SU-DHL-6 (cell line): ENCODE data around the gene HEXD.

ENCODE experiments used
- H2AFZ ChIP-seq: fragments of 200-600 bp; sonication (generic); 2 replicates; pipeline ENCODE4 v1.6.1; 2014; ENCODE audit warnings: low read depth, mild to moderate bottlenecking, moderate library complexity, mixed read lengths, antibody characterized with exemption, low read length; ENCODE audit not compliant: severe bottlenecking
- H3F3A ChIP-seq: fragments of 200-600 bp; shearing (Covaris generic); 2 replicates; pipeline ENCODE4 v1.6.0; 2016; ENCODE audit warnings: antibody characterized with exemption, mild to moderate bottlenecking; ENCODE audit not compliant: insufficient read depth
- H3K27ac ChIP-seq: fragments of 200-600 bp; sonication (generic); 2 replicates; pipeline ENCODE4 v1.5.1; 2016; ENCODE audit warnings: low read depth, mild to moderate bottlenecking, low read length, moderate library complexity, mixed read lengths
- H3K27me3 ChIP-seq: fragments of 200-600 bp; sonication (generic), shearing (Covaris generic); 2 replicates; pipeline ENCODE4 v1.6.0; 2014; ENCODE audit warnings: mild to moderate bottlenecking, low read length
- H3K36me3 ChIP-seq: fragments of 200-600 bp; sonication (generic); 2 replicates; pipeline ENCODE4 v1.6.1; 2014; ENCODE audit warnings: mild to moderate bottlenecking, low read length, mixed read lengths
- H3K4me2 ChIP-seq: fragments of 300-600, 200-600 bp; shearing (Covaris generic), sonication (generic); 2 replicates; pipeline ENCODE4 v1.6.0; 2014; ENCODE audit warnings: low read length, low read depth, mild to moderate bottlenecking; ENCODE audit not compliant: poor library complexity, severe bottlenecking
- H3K4me3 ChIP-seq: fragments of 200-600 bp; sonication (generic); 2 replicates; pipeline ENCODE4 v1.5.1; 2014; ENCODE audit warnings: antibody characterized with exemption, low read length, mild to moderate bottlenecking, mixed read lengths; ENCODE audit not compliant: insufficient read depth, poor library complexity, severe bottlenecking
- H3K79me2 ChIP-seq: fragments of 200-600 bp; sonication (generic); 2 replicates; pipeline ENCODE4 v1.6.1; 2014; ENCODE audit warnings: mild to moderate bottlenecking, low read length, moderate library complexity; ENCODE audit not compliant: insufficient read depth
- H3K9ac ChIP-seq: fragments of 200-600 bp; sonication (generic); 2 replicates; pipeline ENCODE4 v1.7.0; 2014; ENCODE audit warnings: mild to moderate bottlenecking, low read length
- H3K9me2 ChIP-seq: fragments of 200-600 bp; sonication (generic); replicated peaks from 2 replicates; pipeline ENCODE4 v1.6.1; 2014; ENCODE audit warnings: low read length; ENCODE audit not compliant: insufficient read depth
- H3K9me3 ChIP-seq: fragments of 200-600 bp; sonication (generic); 2 replicates; pipeline ENCODE4 v1.6.1; 2014; ENCODE audit warnings: low read length, mixed read lengths; ENCODE audit not compliant: insufficient read depth
- H4K20me1 ChIP-seq: fragments of 200-600 bp; sonication (generic); 2 replicates; pipeline ENCODE4 v1.6.1; 2014; ENCODE audit warnings: low read depth, mild to moderate bottlenecking, antibody characterized with exemption, low read length, moderate library complexity, mixed read lengths
- EZH2phosphoT487 ChIP-seq: fragments of 200-600 bp; sonication (generic), shearing (Covaris generic); conservative IDR thresholded peaks from 2 replicates; pipeline ENCODE4 v1.6.1; 2018; ENCODE audit warnings: mild to moderate bottlenecking, antibody characterized with exemption, low read length, moderate library complexity, mixed read lengths
- TF ChIP-seq, protein P1 (sequence below): fragments of 200-600 bp; sonication (generic); IDR thresholded peaks from one replicate; pipeline ENCODE4 v1.5.1; 2017; ENCODE audit warnings: antibody characterized with exemption, mild to moderate bottlenecking, low read length, moderate library complexity; ENCODE audit not compliant: insufficient read depth, poor library complexity, severe bottlenecking

HEXD gene

DNA sequence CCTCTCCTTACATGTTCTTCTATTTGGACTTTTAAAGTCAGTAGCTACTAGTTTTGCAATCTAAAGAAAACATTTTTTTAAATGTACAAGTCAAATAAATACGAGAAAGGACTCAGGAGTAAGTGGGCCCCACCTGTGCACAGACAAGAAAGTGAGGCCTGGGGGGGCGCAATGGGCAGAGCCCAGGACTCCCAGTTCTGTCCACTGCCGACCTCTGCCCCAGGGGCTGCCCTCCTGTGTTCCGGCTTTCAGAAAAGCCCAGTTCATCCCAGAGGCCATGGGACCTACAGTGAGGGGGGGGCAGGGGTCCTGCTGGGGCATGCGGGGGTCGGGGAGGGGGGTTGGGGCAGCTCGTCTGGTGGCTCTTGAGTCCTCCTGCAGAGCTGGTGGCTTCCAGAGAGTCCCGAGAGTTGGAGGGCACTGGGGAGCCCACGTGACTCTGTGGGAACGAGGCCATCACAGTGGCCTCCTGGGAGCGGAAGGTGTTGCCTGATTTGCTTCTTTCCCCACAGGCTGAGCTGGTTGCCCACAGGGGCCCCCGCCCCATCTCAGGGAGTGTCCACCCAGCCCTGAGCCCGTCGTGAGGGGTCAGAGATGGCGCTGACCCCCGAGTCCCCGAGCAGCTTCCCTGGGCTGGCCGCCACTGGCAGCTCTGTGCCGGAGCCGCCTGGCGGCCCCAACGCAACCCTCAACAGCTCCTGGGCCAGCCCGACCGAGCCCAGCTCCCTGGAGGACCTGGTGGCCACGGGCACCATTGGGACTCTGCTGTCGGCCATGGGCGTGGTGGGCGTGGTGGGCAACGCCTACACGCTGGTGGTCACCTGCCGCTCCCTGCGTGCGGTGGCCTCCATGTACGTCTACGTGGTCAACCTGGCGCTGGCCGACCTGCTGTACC is 44.2 kb upstream of the HEXD start:
- no peaks in the 10 kb centered on the region for H3F3A ChIP-seq
- H3K79me2 ChIP-seq = no peaks in the 10 kb centered on the region
- no peak overlapping the region for H3K9ac ChIP-seq
- H3K4me2 ChIP-seq = no peak overlapping the region
- no peaks in the 10 kb centered on the region for H3K9me3 ChIP-seq
- H3K36me3 ChIP-seq = no peaks in the 10 kb centered on the region
- H3K27ac ChIP-seq = no peak overlapping the region
- H2AFZ ChIP-seq = no peak overlapping the region
- TF ChIP-seq, protein P1, sequence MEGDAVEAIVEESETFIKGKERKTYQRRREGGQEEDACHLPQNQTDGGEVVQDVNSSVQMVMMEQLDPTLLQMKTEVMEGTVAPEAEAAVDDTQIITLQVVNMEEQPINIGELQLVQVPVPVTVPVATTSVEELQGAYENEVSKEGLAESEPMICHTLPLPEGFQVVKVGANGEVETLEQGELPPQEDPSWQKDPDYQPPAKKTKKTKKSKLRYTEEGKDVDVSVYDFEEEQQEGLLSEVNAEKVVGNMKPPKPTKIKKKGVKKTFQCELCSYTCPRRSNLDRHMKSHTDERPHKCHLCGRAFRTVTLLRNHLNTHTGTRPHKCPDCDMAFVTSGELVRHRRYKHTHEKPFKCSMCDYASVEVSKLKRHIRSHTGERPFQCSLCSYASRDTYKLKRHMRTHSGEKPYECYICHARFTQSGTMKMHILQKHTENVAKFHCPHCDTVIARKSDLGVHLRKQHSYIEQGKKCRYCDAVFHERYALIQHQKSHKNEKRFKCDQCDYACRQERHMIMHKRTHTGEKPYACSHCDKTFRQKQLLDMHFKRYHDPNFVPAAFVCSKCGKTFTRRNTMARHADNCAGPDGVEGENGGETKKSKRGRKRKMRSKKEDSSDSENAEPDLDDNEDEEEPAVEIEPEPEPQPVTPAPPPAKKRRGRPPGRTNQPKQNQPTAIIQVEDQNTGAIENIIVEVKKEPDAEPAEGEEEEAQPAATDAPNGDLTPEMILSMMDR = no peak
- TF ChIP-seq EZH2phosphoT487 = no peak
- H3K9me2 ChIP-seq = no peaks in the 10 kb centered on the region
- no peaks in the 10 kb centered on the region for H4K20me1 ChIP-seq
- no peaks in the 10 kb centered on the region for H3K27me3 ChIP-seq
- no peak overlapping the region for H3K4me3 ChIP-seq

DNA sequence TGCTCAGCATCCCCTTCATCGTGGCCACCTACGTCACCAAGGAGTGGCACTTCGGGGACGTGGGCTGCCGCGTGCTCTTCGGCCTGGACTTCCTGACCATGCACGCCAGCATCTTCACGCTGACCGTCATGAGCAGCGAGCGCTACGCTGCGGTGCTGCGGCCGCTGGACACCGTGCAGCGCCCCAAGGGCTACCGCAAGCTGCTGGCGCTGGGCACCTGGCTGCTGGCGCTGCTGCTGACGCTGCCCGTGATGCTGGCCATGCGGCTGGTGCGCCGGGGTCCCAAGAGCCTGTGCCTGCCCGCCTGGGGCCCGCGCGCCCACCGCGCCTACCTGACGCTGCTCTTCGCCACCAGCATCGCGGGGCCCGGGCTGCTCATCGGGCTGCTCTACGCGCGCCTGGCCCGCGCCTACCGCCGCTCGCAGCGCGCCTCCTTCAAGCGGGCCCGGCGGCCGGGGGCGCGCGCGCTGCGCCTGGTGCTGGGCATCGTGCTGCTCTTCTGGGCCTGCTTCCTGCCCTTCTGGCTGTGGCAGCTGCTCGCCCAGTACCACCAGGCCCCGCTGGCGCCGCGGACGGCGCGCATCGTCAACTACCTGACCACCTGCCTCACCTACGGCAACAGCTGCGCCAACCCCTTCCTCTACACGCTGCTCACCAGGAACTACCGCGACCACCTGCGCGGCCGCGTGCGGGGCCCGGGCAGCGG is 43.4 kb upstream of the HEXD start:
- no peak for TF ChIP-seq EZH2phosphoT487
- TF ChIP-seq, protein P1 = no peak
- H3K27me3 ChIP-seq = no peaks in the 10 kb centered on the region
- no peak overlapping the region for H3K4me3 ChIP-seq
- H3K27ac ChIP-seq = no peak overlapping the region
- H3K9me3 ChIP-seq = no peaks in the 10 kb centered on the region
- H4K20me1 ChIP-seq = no peaks in the 10 kb centered on the region
- H3K79me2 ChIP-seq = no peaks in the 10 kb centered on the region
- H2AFZ ChIP-seq = no peak overlapping the region
- H3K9me2 ChIP-seq = no peaks in the 10 kb centered on the region
- no peaks in the 10 kb centered on the region for H3F3A ChIP-seq
- no peak overlapping the region for H3K9ac ChIP-seq
- no peak overlapping the region for H3K4me2 ChIP-seq
- no peaks in the 10 kb centered on the region for H3K36me3 ChIP-seq

DNA sequence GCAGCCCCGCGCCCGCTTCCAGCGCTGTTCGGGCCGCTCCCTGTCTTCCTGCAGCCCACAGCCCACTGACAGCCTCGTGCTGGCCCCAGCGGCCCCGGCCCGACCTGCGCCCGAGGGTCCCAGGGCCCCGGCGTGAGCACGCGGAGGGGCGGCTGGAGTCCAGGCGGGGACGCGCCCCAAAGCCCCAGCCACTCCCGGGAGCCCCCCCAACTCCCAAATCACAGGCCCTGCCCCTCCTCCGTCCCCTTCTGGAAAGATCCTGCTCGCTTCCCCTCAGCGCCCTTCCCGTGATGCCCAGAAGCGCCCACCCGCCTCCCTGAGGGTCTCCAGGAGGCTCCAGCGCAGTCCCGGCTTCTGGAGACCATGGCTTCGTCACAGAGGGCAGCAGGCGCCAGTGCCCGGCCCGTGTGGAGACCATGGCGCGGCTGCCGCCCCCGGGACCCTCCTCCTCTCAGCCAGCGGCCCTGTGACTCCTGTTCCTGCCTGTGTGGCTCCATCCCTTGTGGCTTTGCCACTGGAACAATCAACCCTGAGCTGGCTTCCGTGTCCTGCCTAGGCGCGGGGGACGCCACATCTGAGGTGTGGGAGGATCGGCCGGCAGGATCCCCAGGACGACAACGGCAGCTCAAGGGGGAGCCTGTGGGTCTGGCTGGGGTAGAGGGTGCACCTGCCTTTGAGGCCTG is 42.6 kb upstream of the HEXD start:
- TF ChIP-seq EZH2phosphoT487 = no peak
- TF ChIP-seq, protein P1 = no peak
- Histone ChIP-seq H2AFZ (no peak overlapping the region), H3K9ac (no peak overlapping the region), H3K9me3 (no peaks in the 10 kb centered on the region), H4K20me1 (no peaks in the 10 kb centered on the region), H3K36me3 (no peaks in the 10 kb centered on the region), H3K9me2 (no peaks in the 10 kb centered on the region), H3K4me3 (no peak overlapping the region), H3K27me3 (no peaks in the 10 kb centered on the region), H3F3A (no peaks in the 10 kb centered on the region), H3K79me2 (no peaks in the 10 kb centered on the region), H3K4me2 (no peak overlapping the region), H3K27ac (no peak overlapping the region)
